OCI-LY3 (cell line): ENCODE measurements around the gene LTBP1.

Experiments used
- EZH2phosphoT487 ChIP-seq: fragments of 200-600 bp; shearing (Covaris generic); IDR thresholded peaks from 2 replicates; pipeline ENCODE4 v1.6.1; 2018; ENCODE audit warnings: antibody characterized with exemption, mixed run types, low read depth
- TF ChIP-seq, protein P1 (sequence below): fragments of 200-600, 300-600 bp; sonication (generic); IDR thresholded peaks from 2 replicates; pipeline ENCODE4 v1.5.1; 2014; ENCODE audit warnings: antibody characterized with exemption, low read length, low read depth

DNA sequence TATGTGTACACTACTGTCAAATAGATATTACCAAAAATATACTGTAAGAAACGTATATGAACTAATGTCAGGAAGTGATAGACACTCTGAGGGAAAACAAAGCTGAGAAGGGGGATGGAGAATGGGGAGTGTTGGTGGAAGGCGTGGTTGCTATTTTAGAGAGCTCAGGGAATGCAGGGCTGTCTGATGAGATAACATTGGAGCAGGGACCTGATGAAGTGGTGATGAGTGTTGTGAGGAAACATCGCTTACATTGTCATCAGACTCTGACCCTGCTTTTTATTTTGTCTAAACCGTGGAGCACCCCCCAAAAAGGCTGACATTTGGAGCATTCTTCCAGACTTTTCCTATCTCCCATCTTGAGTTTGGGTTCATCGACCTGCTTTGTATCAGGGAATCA, 194.7 kb downstream of the LTBP1 start:
- TF ChIP-seq, protein P1, sequence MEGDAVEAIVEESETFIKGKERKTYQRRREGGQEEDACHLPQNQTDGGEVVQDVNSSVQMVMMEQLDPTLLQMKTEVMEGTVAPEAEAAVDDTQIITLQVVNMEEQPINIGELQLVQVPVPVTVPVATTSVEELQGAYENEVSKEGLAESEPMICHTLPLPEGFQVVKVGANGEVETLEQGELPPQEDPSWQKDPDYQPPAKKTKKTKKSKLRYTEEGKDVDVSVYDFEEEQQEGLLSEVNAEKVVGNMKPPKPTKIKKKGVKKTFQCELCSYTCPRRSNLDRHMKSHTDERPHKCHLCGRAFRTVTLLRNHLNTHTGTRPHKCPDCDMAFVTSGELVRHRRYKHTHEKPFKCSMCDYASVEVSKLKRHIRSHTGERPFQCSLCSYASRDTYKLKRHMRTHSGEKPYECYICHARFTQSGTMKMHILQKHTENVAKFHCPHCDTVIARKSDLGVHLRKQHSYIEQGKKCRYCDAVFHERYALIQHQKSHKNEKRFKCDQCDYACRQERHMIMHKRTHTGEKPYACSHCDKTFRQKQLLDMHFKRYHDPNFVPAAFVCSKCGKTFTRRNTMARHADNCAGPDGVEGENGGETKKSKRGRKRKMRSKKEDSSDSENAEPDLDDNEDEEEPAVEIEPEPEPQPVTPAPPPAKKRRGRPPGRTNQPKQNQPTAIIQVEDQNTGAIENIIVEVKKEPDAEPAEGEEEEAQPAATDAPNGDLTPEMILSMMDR = no peak
- TF ChIP-seq EZH2phosphoT487 = no peak
